A549 (cell line): ENCODE results near the gene XRCC3.

Source experiments
- CTCF ChIP-seq: fragments of >200 bp; sonication (Bioruptor Twin); formaldehyde crosslinking; IDR thresholded peaks from 3 replicates; pipeline ENCODE4 v1.5.1; 2016
- EP300 ChIP-seq, 2 experiments: fragments of >200 bp; sonication (Bioruptor Twin); formaldehyde crosslinking; IDR thresholded peaks; 2 replicates in 1 of 2; 3 replicates in 1 of 2; pipeline ENCODE4 v1.6.1; 2016 to 2017
- HMGXB4 ChIP-seq: fragments of 250-450 bp; sonication (Bioruptor Pico); IDR thresholded peaks from 2 replicates; pipeline ENCODE4 v1.5.0; 2021; ENCODE audit warnings: mild to moderate bottlenecking, moderate library complexity, borderline replicate concordance
- POLR2A ChIP-seq: IDR thresholded peaks from 2 replicates; pipeline ENCODE4 v1.6.1; 2012; ENCODE audit warnings: mild to moderate bottlenecking, low read length
- SREBF2 ChIP-seq: fragments of 450-650 bp; IDR thresholded peaks from 2 replicates; pipeline ENCODE4 v1.6.1; 2014; ENCODE audit warnings: mild to moderate bottlenecking, moderate library complexity

- TF ChIP-seq SREBF2 (no peak), POLR2A (no peak), EP300 (IDR thresholded peaks at IDR 0.05) (no peak), HMGXB4 (CRISPR knock-in tag) (no peak), CTCF (no peak)
Observed at GRCh38 chr14:103708750-103709187, 6.5 kb downstream of the XRCC3 start.
